Measurements from ENCODE around the gene IFI27L1.

- TF ChIP-seq THAP7 (CRISPR knock-in tag; IDR thresholded peaks at IDR 0.05) (no peak), GABPA (IDR thresholded peaks at IDR 0.05; ENCODE audit: low read depth, low read length) (no peak), GABPA (CRISPR knock-in tag; IDR thresholded peaks at IDR 0.05; ENCODE audit: low read depth) (no peak), ZNF639 (CRISPR knock-in tag; conservative IDR thresholded peaks at IDR 0.05) (no peak)
Observed at GRCh38 chr14:94058128-94058673, 22.9 kb upstream of the IFI27L1 start.
